Measurements from ENCODE around the gene YES1.
"Not testable (repeated sequence)": the region's sequence is repeated elsewhere in the genome, so short reads cannot be mapped to it uniquely, and the experiment has no call there.

YES1 gene

GRCh38 chr18:717003-717402, 95.0 kb downstream of the YES1 start:
- no peak for DNase-seq

- DNase-seq: no peak
Observed at GRCh38 chr18:715626-716025, 96.4 kb downstream of the YES1 start.

- no peak for DNase-seq
Observed at GRCh38 chr18:713135-713490, 98.9 kb downstream of the YES1 start.

- peak; percentile 63 for DNase-seq
Observed at GRCh38 chr18:712401-713134, 99.5 kb downstream of the YES1 start, which contains the start of gene ENOSF1. ENOSF1 (minus strand) TSS chr18:712630; CDS start chr18:712587, 43 bp downstream.

GRCh38 chr18:711657-712400, 100.2 kb downstream of the YES1 start:
- peak; percentile 19 for DNase-seq

GRCh38 chr18:711310-711656, 100.8 kb downstream of the YES1 start:
- no peak for DNase-seq

- no peak for DNase-seq
Observed at GRCh38 chr18:710418-711300, 101.4 kb downstream of the YES1 start.

GRCh38 chr18:709771-710170, 102.3 kb downstream of the YES1 start:
- DNase-seq: no peak

GRCh38 chr18:708096-708495, 103.9 kb downstream of the YES1 start:
- DNase-seq: no peak

GRCh38 chr18:706405-706804, 105.6 kb downstream of the YES1 start:
- no peak for DNase-seq

GRCh38 chr18:703213-703967, 108.7 kb downstream of the YES1 start:
- no peak for DNase-seq

- DNase-seq: no peak
Observed at GRCh38 chr18:697800-698199, 114.2 kb downstream of the YES1 start.

GRCh38 chr18:697012-697411, 115.0 kb downstream of the YES1 start:
- DNase-seq: no peak

GRCh38 chr18:693466-694187, 118.4 kb downstream of the YES1 start:
- no peak for DNase-seq

GRCh38 chr18:692824-693223, 119.2 kb downstream of the YES1 start:
- no peak for DNase-seq

GRCh38 chr18:688323-688722, 123.7 kb downstream of the YES1 start:
- no peak for DNase-seq

- no peak for DNase-seq
Observed at GRCh38 chr18:686339-687111, 125.5 kb downstream of the YES1 start.

- DNase-seq: no peak
Observed at GRCh38 chr18:685438-685837, 126.6 kb downstream of the YES1 start.

GRCh38 chr18:683531-683930, 128.5 kb downstream of the YES1 start:
- no peak for DNase-seq

GRCh38 chr18:682833-683232, 129.2 kb downstream of the YES1 start:
- no peak for DNase-seq

- not testable (repeated sequence) for DNase-seq
Observed at GRCh38 chr18:682416-682815, 129.6 kb downstream of the YES1 start.

All from NCI-H1048 (cell line).